ENCODE results near the gene CLRN1. TPM values are rescaled to one million over a fixed set of nuclear protein-coding genes. Genes with fewer than 3 reads are reported as not detected.

The CLRN1 gene
- total RNA-seq, 2 donors from 2014 or later = not detected

DNA sequence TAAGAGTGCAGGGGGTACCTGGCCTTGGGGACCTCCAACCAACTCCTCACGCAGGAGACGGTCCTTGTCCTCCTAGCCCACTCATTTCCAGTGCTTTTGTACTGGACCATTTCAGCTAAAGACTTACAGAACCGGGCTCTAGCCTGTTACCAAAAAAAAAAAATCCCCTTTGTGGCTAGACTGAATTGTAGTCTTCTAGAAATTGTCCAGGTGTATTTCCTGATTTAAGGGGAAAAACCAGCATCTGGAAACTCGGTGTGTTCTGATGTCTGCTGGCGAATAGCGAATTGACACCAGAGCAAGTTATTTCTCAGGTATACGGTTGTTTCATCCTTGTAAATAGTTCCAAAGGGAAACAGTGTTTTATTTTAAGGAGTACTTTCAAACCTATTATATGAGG is 46.2 kb downstream of the CLRN1 start:
- TF ChIP-seq, protein P1, sequence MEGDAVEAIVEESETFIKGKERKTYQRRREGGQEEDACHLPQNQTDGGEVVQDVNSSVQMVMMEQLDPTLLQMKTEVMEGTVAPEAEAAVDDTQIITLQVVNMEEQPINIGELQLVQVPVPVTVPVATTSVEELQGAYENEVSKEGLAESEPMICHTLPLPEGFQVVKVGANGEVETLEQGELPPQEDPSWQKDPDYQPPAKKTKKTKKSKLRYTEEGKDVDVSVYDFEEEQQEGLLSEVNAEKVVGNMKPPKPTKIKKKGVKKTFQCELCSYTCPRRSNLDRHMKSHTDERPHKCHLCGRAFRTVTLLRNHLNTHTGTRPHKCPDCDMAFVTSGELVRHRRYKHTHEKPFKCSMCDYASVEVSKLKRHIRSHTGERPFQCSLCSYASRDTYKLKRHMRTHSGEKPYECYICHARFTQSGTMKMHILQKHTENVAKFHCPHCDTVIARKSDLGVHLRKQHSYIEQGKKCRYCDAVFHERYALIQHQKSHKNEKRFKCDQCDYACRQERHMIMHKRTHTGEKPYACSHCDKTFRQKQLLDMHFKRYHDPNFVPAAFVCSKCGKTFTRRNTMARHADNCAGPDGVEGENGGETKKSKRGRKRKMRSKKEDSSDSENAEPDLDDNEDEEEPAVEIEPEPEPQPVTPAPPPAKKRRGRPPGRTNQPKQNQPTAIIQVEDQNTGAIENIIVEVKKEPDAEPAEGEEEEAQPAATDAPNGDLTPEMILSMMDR (IDR thresholded peaks at IDR 0.05) = no peak
- H3K36me3 ChIP-seq = no peaks in the 10 kb centered on the region
- no peak overlapping the region for H3K4me3 ChIP-seq
- DNase-seq (ENCODE audit: low spot score) = no peak
- H3K9me3 ChIP-seq = no peaks in the 10 kb centered on the region
- no peak overlapping the region for H3K27ac ChIP-seq
- no peaks in the 10 kb centered on the region for H3K27me3 ChIP-seq
- no peaks in the 10 kb centered on the region for H3K4me1 ChIP-seq

DNA sequence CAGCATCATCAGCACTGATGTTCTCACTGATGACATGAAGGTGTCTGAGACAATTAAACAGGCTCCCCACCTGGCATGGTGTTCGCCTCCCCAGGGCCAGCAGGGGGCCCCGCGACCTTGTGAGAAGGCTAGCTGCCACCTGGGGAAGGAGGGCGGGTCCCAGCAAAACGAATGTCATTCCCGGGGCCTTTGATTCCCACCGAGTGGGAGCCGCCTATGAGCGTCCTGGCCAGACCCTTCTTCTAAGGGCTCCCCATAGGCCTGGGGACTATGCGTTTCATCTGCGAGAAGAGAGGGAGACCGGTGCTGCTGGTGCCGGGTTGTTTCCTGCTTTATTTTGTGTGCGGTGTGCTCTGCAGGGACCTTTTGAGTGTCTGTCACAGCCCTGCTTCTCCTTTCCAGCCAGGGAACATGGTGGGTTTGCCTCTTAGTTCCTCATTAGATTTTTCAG is 46.8 kb downstream of the CLRN1 start:
- DNase-seq (ENCODE audit: low spot score) = no peak
- Histone ChIP-seq H3K4me1 (no peaks in the 10 kb centered on the region), H3K27me3 (no peaks in the 10 kb centered on the region), H3K4me3 (no peak overlapping the region), H3K27ac (no peak overlapping the region), H3K9me3 (no peaks in the 10 kb centered on the region), H3K36me3 (no peaks in the 10 kb centered on the region)
- TF ChIP-seq, protein P1 (IDR thresholded peaks at IDR 0.05) = peak in 1 of 2 donors; percentile 51

DNA sequence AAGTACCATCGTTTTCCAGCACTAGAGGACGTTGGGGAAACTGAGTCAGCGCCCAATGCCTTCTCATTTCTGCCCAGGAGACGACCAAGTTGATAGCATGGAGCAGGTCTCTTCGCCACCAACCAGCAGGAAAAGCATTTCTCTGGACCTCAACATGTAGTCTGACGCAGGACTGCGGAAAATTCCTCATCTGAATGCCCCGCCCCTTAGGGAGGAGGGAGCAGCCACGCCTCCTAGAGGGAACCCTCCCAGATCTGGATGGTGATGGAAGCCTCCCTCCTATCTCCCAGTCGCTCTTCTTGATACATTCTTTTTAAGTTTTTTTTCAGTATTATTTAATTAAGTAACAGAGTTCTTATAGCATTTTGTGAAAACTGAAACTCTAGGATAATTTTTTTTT is 49.9 kb downstream of the CLRN1 start:
- Histone ChIP-seq H3K9me3 (no peaks in the 10 kb centered on the region), H3K27me3 (no peaks in the 10 kb centered on the region), H3K4me1 (no peaks in the 10 kb centered on the region), H3K36me3 (no peaks in the 10 kb centered on the region), H3K4me3 (no peak overlapping the region), H3K27ac (no peak overlapping the region)
- DNase-seq (ENCODE audit: low spot score) = no peak
- TF ChIP-seq, protein P1 (IDR thresholded peaks at IDR 0.05) = no peak

DNA sequence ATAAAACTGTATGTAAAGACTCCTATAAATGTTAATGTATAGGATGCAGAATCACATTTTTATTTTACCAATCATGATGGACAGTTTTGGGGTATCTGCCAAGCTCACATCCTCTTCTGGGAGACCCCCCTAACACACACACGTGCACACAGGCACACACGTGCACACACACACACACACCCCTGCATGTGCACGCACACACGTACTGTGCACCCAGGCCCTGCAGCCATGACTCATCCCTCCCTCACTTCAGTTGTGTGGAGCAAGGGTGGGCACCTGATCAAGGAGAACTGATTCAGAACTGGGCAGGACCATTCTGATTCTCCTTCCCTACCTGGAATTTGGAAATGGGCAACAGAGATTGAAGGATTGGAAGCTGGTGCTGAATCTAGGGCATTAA is 51.3 kb downstream of the CLRN1 start:
- TF ChIP-seq, protein P1 (IDR thresholded peaks at IDR 0.05) = no peak
- Histone ChIP-seq H3K4me3 (no peak overlapping the region), H3K9me3 (no peaks in the 10 kb centered on the region), H3K36me3 (no peaks in the 10 kb centered on the region), H3K27me3 (no peaks in the 10 kb centered on the region), H3K27ac (no peak overlapping the region), H3K4me1 (no peaks in the 10 kb centered on the region)
- no peak for DNase-seq (ENCODE audit: low spot score)

DNA sequence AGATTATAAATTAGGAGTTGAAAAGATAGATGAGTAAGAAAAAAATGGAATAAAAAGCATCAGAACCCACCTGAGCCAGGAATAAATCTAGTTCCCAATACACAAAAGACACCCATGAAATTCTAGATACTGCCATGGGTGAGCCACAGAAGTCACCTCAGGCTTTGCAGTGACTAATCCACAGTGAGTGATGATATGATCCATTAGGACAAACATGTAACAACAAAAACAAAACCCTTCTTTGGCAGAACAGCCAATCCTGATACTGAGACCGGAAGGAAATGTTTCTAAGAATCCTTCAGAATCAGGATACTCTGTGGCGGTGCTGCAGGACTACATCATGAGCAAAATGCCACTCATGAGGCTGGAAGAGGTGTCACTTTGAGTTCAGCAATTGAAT is 52.3 kb downstream of the CLRN1 start:
- Histone ChIP-seq H3K27ac (no peak overlapping the region), H3K27me3 (no peaks in the 10 kb centered on the region), H3K4me3 (no peak overlapping the region), H3K9me3 (no peaks in the 10 kb centered on the region), H3K36me3 (no peaks in the 10 kb centered on the region), H3K4me1 (no peaks in the 10 kb centered on the region)
- no peak for DNase-seq (ENCODE audit: low spot score)
- TF ChIP-seq, protein P1 (IDR thresholded peaks at IDR 0.05) = no peak

DNA sequence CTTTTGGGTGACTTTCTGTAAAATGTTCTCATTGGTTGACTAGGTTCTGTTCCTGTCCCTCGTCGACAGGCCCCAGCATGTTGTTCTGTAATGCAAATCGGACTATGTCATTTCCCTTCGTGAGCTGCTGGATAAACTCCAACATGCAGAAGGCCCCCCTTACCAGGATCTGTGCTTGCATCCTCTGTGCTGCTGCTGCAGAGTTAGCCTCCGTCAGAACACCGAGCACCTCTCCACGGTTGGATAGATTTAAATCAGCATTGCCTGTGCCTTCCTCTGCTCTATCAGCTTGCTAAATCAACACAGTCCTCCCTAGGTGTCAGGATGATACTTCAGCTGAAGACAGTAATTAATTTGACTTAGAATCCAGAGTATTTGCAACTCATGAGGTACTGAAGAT is 54.6 kb downstream of the CLRN1 start:
- Histone ChIP-seq H3K9me3 (no peaks in the 10 kb centered on the region), H3K27ac (no peak overlapping the region), H3K27me3 (no peaks in the 10 kb centered on the region), H3K4me1 (no peaks in the 10 kb centered on the region), H3K4me3 (no peak overlapping the region), H3K36me3 (no peaks in the 10 kb centered on the region)
- no peak for DNase-seq (ENCODE audit: low spot score)
- TF ChIP-seq, protein P1 (IDR thresholded peaks at IDR 0.05) = no peak
